ENCODE results near the gene LRRC47. TPM values are rescaled to one million over a fixed set of nuclear protein-coding genes. Genes with fewer than 3 reads are reported as not detected.

Gene LRRC47
- total and polyA plus RNA-seq, 2 of the 13 experiments (the other 11 are each of a cell fraction or from before 2014, with no cell fraction given) = 18.3 to 52.5 TPM

DNA sequence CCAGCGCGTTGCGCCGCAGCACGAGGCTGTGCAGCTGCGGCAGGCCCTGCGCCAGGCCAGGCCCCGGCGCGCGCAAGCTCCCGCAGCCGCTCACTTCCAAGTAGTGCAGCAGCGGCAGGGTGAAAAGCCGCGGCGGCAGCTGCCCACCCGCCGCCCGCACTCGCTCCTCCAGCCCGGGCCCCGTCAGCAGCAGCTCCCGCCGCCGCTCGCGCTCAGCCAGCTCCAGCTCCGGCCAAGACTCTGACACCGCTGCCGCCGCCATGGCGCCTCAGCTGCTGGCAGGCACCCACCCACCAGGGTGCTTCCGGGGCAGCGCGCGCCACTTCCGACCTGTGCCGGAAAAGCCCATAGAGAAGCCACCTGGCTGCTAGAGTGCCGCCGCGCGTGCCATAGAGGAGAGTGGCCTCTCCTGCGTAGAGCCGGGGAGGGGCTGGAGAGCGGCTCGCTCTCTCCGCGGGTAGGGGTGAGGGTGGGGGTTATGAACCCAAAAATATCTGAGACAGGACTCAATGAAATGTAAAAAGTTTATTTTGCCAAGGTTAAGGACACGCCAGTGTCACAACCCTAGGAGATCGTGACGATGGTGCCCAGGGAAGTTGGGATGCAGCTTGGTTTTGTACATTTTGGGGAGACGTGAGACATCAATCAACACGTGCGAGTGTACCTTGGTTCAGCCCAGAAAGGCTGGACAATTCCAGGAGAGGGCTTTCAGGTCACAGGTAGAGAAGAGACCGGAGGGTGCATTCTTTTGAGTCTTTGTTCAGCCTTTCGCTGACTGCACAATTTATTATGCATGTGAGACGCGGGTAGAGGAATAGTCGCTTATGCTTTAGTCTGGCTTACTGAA, at the start of gene LRRC47 (continued):
- TF ChIP-seq GLI4 (CRISPR knock-in tag; IDR thresholded peaks at IDR 0.05; ENCODE audit: borderline replicate concordance) (no peak), MTA1 (CRISPR knock-in tag; IDR thresholded peaks at IDR 0.05; ENCODE audit: borderline replicate concordance) (peak; percentile 54; the same call in 1 of the 2 replicates), GZF1 (CRISPR knock-in tag; IDR thresholded peaks at IDR 0.05) (no peak), KDM4B (CRISPR knock-in tag; IDR thresholded peaks at IDR 0.05) (peak; percentile 72; the same call in 1 of the 2 replicates), ZNF138 (CRISPR knock-in tag; IDR thresholded peaks at IDR 0.05; ENCODE audit: low read depth) (no peak), THYN1 (CRISPR knock-in tag; IDR thresholded peaks at IDR 0.05; ENCODE audit: borderline replicate concordance, low read depth) (no peak), SP4 (CRISPR knock-in tag; IDR thresholded peaks at IDR 0.05) (peak; percentile 16; the same call in 1 of the 2 replicates), MIXL1 (CRISPR knock-in tag; IDR thresholded peaks at IDR 0.05) (peak; percentile 60), EEA1 (CRISPR knock-in tag; IDR thresholded peaks at IDR 0.05; ENCODE audit: borderline replicate concordance) (peak; percentile 17; the same call in 1 of the 2 replicates), ZSCAN12 (CRISPR knock-in tag; IDR thresholded peaks at IDR 0.05) (peak; percentile 69; the same call in 1 of the 2 replicates), SRY (CRISPR knock-in tag; IDR thresholded peaks at IDR 0.05) (peak; percentile 40; the same call in 1 of the 2 replicates), ZNF776 (CRISPR knock-in tag; IDR thresholded peaks at IDR 0.05) (no peak; the same call in 1 of the 2 replicates), ZNF562 (CRISPR knock-in tag; IDR thresholded peaks at IDR 0.05; ENCODE audit: borderline replicate concordance) (no peak), KDM6A (CRISPR knock-in tag; IDR thresholded peaks at IDR 0.05; ENCODE audit: low read depth) (no peak), REXO4 (CRISPR knock-in tag; IDR thresholded peaks at IDR 0.05; ENCODE audit: borderline replicate concordance) (no peak)
- TF ChIP-seq, protein P1, sequence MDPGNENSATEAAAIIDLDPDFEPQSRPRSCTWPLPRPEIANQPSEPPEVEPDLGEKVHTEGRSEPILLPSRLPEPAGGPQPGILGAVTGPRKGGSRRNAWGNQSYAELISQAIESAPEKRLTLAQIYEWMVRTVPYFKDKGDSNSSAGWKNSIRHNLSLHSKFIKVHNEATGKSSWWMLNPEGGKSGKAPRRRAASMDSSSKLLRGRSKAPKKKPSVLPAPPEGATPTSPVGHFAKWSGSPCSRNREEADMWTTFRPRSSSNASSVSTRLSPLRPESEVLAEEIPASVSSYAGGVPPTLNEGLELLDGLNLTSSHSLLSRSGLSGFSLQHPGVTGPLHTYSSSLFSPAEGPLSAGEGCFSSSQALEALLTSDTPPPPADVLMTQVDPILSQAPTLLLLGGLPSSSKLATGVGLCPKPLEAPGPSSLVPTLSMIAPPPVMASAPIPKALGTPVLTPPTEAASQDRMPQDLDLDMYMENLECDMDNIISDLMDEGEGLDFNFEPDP (CRISPR knock-in tag; conservative IDR thresholded peaks at IDR 0.05) = 0 out of 2 replicates have a peak, but pooled peaks have one; percentile 2
- TF ChIP-seq, protein P2, sequence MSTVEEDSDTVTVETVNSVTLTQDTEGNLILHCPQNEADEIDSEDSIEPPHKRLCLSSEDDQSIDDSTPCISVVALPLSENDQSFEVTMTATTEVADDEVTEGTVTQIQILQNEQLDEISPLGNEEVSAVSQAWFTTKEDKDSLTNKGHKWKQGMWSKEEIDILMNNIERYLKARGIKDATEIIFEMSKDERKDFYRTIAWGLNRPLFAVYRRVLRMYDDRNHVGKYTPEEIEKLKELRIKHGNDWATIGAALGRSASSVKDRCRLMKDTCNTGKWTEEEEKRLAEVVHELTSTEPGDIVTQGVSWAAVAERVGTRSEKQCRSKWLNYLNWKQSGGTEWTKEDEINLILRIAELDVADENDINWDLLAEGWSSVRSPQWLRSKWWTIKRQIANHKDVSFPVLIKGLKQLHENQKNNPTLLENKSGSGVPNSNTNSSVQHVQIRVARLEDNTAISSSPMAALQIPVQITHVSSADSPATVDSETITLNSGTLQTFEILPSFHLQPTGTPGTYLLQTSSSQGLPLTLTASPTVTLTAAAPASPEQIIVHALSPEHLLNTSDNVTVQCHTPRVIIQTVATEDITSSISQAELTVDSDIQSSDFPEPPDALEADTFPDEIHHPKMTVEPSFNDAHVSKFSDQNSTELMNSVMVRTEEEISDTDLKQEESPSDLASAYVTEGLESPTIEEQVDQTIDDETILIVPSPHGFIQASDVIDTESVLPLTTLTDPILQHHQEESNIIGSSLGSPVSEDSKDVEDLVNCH (CRISPR knock-in tag; IDR thresholded peaks at IDR 0.05) = no peak
- TF ChIP-seq, protein P3, sequence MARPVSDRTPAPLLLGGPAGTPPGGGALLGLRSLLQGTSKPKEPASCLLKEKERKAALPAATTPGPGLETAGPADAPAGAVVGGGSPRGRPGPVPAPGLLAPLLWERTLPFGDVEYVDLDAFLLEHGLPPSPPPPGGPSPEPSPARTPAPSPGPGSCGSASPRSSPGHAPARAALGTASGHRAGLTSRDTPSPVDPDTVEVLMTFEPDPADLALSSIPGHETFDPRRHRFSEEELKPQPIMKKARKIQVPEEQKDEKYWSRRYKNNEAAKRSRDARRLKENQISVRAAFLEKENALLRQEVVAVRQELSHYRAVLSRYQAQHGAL (CRISPR knock-in tag; IDR thresholded peaks at IDR 0.05; ENCODE audit: not compliant biosample characterization) = peak; percentile 38
- TF ChIP-seq, protein P4, sequence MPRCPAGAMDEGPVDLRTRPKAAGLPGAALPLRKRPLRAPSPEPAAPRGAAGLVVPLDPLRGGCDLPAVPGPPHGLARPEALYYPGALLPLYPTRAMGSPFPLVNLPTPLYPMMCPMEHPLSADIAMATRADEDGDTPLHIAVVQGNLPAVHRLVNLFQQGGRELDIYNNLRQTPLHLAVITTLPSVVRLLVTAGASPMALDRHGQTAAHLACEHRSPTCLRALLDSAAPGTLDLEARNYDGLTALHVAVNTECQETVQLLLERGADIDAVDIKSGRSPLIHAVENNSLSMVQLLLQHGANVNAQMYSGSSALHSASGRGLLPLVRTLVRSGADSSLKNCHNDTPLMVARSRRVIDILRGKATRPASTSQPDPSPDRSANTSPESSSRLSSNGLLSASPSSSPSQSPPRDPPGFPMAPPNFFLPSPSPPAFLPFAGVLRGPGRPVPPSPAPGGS (CRISPR knock-in tag; IDR thresholded peaks at IDR 0.05) = no peak; the same call in 1 of the 2 replicates
- TF ChIP-seq, protein P5, sequence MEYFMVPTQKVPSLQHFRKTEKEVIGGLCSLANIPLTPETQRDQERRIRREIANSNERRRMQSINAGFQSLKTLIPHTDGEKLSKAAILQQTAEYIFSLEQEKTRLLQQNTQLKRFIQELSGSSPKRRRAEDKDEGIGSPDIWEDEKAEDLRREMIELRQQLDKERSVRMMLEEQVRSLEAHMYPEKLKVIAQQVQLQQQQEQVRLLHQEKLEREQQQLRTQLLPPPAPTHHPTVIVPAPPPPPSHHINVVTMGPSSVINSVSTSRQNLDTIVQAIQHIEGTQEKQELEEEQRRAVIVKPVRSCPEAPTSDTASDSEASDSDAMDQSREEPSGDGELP (IDR thresholded peaks at IDR 0.05; ENCODE audit: borderline replicate concordance, low read depth) = peak; percentile 95
